Adipose tissue (tissue), 3 donors: ENCODE results near the gene BRICD5. TPM values are rescaled to one million over a fixed set of nuclear protein-coding genes. Genes with fewer than 3 reads are reported as not detected.

Source experiments
- polyA plus RNA-seq, 3 donors: library from polyadenylated mRNA; stranded (reverse); fragments of 200-250 nt; gene quantifications; one replicate each; pipeline ENCODE4 v1.2.3, GENCODE V29; 2013
- donor health status: healthy with polysubstance abuse.
- donor health status: Bipolar disorder and iron deficiency.
- donor health status: healthy.

The BRICD5 gene
- polyA plus RNA-seq, 3 donors, result 3.3 to 9.9 (median 9.2) TPM

Other genes starting within 250 kb of the BRICD5 start
- gene RPS2, start 246.0 kb downstream of the BRICD5 start, polyA plus RNA-seq, result 1,000 to 10,000 TPM; 3,105 to 3,328 (median 3,324) TPM
- under 1 TPM in 1 of 3 donors, not detected in 2; 0.13 TPM for gene RNF151, start 244.0 kb downstream of the BRICD5 start, polyA plus RNA-seq
- gene TBL3, start 238.8 kb downstream of the BRICD5 start, polyA plus RNA-seq, result 10 to 100 TPM; 30.5 to 41.8 (median 41.6) TPM
- under 1 TPM in 2 of 3 donors, not detected in 1; 0.15 to 0.67 TPM for gene NOXO1, start 229.4 kb downstream of the BRICD5 start, polyA plus RNA-seq
- 10 to 100 TPM; 21.0 to 40.4 (median 30.8) TPM for gene GFER, start 226.7 kb downstream of the BRICD5 start, polyA plus RNA-seq
- under 1 TPM in 2 of 3 donors, not detected in 1; 0.24 to 0.43 TPM for gene SYNGR3, start 220.9 kb downstream of the BRICD5 start, polyA plus RNA-seq
- 10 to 100 TPM; 24.1 to 45.6 (median 42.5) TPM for gene ZNF598, start 201.0 kb downstream of the BRICD5 start, polyA plus RNA-seq
- under 1 TPM in 2 of 3 donors, not detected in 1; 0.54 to 0.68 TPM for gene NPW, start 191.1 kb downstream of the BRICD5 start, polyA plus RNA-seq
- gene NHERF2, start 184.0 kb downstream of the BRICD5 start, polyA plus RNA-seq, result 100 to 1,000 TPM in 2 of 3 donors, 10 to 100 TPM in 1; 28.8 to 317 (median 232) TPM
- gene NTHL1, start 163.0 kb downstream of the BRICD5 start, polyA plus RNA-seq, result 10 to 100 TPM; 12.1 to 23.3 (median 14.5) TPM
- 10 to 100 TPM; 39.6 to 60.5 (median 46.8) TPM for gene TSC2, start 162.9 kb downstream of the BRICD5 start, polyA plus RNA-seq
- 10 to 100 TPM; 36.9 to 89.6 (median 83.7) TPM for gene PKD1, start 75.0 kb downstream of the BRICD5 start, polyA plus RNA-seq
- gene RAB26, start 62.2 kb downstream of the BRICD5 start, polyA plus RNA-seq, result 10 to 100 TPM in 1 of 3 donors, 1 to 10 TPM in 2; 1.4 to 24.8 (median 1.9) TPM
- gene TRAF7, start 55.1 kb downstream of the BRICD5 start, polyA plus RNA-seq, result 10 to 100 TPM; 24.3 to 42.1 (median 42.0) TPM
- gene CASKIN1, start 14.3 kb downstream of the BRICD5 start, polyA plus RNA-seq, result under 1 TPM; 0.22 to 0.35 (median 0.30) TPM
- gene MLST8, start 5.4 kb downstream of the BRICD5 start, polyA plus RNA-seq, result 10 to 100 TPM; 53.8 to 56.0 (median 53.9) TPM
- 10 to 100 TPM in 2 of 3 donors, 1 to 10 TPM in 1; 3.8 to 12.6 (median 10.7) TPM for gene PGP, start 4.0 kb upstream of the BRICD5 start, polyA plus RNA-seq
- 10 to 100 TPM; 11.6 to 19.3 (median 16.1) TPM for gene E4F1, start 12.7 kb upstream of the BRICD5 start, polyA plus RNA-seq
- under 1 TPM; 0.41 to 0.45 (median 0.45) TPM for gene DNASE1L2, start 25.6 kb upstream of the BRICD5 start, polyA plus RNA-seq
- 100 to 1,000 TPM in 1 of 3 donors, 10 to 100 TPM in 2; 56.0 to 126 (median 72.3) TPM for gene ECI1, start 40.7 kb upstream of the BRICD5 start, polyA plus RNA-seq
- 100 to 1,000 TPM in 2 of 3 donors, 10 to 100 TPM in 1; 69.8 to 138 (median 102) TPM for gene RNPS1, start 57.3 kb upstream of the BRICD5 start, polyA plus RNA-seq
- gene ABCA3, start 129.9 kb upstream of the BRICD5 start, polyA plus RNA-seq, result 10 to 100 TPM in 1 of 3 donors, 1 to 10 TPM in 2; 6.8 to 11.6 (median 8.0) TPM
- 1 to 10 TPM; 1.0 to 1.4 (median 1.4) TPM for gene CCNF, start 218.6 kb upstream of the BRICD5 start, polyA plus RNA-seq
- gene TEDC2, start 249.2 kb upstream of the BRICD5 start, polyA plus RNA-seq, result under 1 TPM; 0.38 to 0.92 (median 0.45) TPM